Activated CD4-positive, alpha-beta T cell treated with anti-CD3 and anti-CD28 coated beads, Interleukin-2, amount 50 U/mL, for 1 hour (primary cell): ENCODE data around the gene EHMT1.
"Not testable (repeated sequence)": the region's sequence is repeated elsewhere in the genome, so short reads cannot be mapped to it uniquely, and the experiment has no call there.

Experiments
- DNase-seq: peaks from one replicate; pipeline ENCODE4 v3.0.0-alpha.2; 2020

Gene EHMT1

DNA sequence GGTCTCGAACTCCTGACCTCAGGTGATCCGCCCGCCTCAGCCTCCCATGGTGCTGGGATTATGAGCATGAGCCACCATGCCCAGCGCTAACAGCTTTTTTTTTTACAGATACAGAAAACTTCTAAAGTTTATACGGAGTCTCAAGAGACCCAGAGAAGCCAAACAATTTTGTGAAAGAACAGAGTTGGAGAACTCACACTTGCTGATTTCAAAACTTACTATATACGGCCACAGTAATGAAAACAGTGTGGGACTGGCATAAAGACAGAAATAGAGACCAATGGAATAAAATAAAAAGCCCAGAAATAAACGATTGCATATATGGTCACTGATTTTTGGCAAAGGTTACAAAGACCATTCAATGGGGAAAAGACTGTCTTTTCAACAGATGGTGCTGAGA, 173.1 kb downstream of the EHMT1 start:
- no peak for DNase-seq

DNA sequence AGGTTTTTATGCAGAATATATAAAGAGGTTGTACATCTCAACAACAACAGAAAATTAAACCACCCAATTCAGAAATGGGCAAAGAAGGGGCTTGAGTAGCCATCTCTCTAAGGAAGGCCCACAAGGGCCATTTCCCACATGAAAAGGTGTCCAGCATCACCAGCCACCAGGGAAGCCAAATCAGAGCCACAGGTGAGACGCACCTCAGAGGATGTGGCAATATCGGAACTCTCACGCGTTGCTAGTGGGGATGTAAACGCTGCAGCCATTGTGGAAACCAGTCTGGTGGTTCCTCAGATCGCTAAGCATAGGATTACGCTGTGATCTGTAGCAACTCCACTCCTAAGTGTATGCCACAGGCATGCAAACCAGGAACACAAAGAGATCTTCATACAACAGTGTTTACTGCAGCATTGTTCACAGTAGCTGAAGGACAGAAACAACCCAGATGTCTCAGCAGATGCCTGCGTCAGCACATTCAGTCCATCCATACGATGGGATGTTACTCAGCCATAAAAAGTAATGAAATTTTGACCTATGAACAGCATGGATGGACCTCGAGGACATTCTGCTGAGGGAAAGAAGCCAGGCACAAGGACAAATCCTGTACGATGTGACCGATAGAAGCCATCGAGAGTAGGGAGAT, 174.5 kb downstream of the EHMT1 start:
- DNase-seq: no peak

DNA sequence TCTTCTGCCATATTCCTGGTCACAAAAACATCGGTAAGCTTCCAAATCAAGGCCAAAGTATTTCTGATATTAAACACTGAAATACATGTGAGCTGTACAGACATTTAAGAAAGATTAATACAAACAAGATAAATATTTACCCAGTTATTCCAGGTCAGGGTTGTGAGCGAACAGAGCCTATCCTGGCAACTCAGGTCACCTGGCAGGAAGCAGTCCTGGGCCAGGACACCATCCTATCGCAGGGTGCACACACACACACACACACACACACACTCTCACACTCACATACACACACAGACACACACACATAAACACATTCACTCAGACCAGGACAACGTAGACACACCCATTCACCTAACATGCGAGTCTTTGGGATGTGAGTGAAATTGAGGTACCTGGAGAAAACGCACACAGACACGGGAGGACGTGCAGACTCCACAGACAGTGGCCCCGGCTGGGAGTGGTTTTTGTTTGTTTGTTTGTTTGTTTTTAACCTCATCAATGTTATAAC, 176.4 kb downstream of the EHMT1 start:
- no peak for DNase-seq

GRCh38 chr9:137797206-137798120, 178.7 kb downstream of the EHMT1 start:
- no peak for DNase-seq

DNA sequence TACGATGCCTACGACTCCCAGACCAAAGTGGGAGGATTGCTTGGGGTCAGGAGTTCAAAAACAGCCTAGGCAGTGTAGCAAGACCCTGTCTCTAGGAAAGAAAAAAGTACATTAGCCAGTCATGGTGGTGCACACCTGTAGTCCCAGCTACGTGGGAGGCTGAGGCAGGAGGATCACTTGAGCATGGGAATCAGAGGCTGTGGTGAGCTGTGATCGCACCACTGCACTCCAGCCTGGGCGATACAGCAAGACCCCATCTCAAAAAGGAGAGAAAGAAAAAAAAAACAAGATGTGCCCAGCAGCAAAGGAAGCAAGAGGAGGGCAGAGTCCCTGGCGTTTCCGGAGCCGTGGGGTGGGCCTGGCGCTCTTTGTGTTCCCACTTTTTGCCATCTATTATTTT, 179.3 kb downstream of the EHMT1 start:
- no peak for DNase-seq

DNA sequence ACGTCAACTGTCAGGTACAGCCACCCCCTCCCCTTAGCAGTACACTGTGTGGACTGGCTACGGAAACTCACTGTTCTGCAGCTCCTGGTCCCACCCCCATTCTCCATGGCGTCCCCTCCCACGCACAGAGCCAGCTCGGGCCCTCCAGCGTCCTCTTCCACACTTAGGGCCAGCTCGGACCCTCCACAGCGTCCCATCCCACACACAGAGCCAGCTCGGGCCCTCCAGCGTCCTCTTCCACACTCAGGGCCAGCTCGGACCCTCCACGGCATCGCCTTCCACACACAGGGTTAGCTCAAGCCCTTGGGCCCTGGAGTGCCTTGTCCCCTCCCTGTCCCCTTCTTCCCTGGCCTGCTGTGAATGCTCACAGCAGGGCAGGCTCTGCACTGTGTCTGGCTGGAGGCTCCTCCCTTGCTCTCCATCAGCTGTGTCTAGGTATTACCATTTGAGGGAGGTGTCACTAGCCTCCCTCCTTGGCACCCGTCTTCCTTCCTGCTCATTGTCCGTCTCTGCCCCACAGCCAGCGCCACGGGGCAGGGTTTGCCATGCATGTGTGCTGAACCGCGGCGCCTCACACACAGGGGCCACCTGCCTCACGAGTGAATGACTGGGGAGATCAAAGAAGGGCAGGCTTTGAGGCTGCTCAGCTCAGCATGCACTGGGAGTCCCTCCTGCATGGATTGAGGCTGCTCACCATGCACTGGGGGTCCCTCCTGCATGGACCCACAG, 180.3 kb downstream of the EHMT1 start:
- no peak for DNase-seq

DNA sequence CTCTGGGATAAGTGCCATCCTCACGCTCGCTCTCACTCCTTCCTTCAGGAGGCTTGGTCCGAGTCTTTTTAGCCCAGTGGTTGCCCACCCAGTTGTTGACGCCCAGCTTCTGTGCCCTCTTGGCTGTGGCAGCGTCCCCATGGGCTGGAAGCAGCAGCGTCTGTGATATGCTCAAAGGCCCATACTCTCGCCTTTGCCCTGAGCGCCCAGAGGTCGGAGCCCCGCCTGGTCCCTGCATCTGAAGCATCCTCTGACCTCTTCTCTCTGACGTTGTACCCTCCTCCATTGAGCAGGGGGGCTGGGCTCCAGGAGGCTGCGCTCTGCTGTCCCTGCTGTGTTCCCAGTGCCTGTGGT, 180.8 kb downstream of the EHMT1 start:
- no peak for DNase-seq

DNA sequence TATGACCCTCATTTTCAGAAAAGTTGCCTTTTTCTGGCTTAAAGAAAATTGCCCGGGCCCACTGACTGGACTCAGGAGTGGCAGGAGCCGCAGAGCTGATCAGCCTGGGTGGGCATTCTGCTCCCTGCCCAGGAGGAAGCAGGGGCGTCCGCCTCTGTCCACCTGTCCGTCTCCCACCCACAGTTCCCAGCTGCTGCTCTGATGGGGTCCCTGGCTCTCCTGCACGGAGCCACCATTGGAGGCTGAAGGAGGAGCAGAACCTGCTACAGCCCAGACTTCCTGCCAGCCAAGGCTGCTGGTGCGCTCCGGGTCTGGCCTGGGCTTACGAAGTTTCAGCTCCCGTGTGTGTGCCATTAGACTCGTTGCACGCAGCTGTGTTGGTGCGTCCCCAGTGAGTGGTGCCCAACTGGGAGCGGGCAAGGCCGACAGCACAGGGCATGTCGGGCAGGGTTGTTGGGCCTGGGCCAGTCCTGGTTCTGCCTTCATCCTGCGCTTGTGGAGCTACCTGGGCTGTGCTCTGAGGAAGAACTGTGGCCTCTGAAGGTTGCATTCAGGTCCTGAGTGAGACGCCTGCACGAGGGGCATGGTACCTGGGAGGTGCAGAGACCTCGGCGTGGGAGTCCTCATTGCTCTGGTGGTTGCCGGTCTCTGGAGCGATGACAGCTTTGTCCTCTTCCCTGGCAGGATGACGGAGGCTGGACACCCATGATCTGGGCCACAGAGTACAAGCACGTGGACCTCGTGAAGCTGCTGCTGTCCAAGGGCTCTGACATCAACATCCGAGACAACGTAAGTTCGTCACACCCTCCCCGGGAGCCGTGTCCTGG, 181.6 kb downstream of the EHMT1 start:
- DNase-seq: no peak

GRCh38 chr9:137801023-137801319, 182.2 kb downstream of the EHMT1 start:
- no peak for DNase-seq

DNA sequence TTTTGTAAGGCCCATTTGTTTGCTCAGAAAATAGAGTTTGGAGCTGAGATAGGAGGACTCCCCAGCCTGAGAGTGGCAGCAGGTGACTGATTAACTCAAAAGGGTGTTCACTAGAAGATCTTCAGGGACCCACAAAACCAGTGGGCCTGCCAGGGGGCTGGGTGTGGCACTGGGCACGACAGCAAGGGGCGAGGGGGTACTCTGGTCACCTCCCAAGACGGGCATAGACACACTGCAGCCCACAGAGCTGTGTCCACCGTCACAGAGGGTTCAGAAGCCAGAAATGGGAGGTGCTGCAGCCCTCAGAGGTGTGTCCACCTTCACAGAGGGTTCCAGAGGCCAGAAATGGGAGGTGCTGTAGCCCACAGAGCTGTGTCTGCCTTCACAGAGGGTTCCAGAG, 183.2 kb downstream of the EHMT1 start:
- no peak for DNase-seq

- DNase-seq: no peak
Observed at GRCh38 chr9:137802521-137803243, 183.9 kb downstream of the EHMT1 start.

DNA sequence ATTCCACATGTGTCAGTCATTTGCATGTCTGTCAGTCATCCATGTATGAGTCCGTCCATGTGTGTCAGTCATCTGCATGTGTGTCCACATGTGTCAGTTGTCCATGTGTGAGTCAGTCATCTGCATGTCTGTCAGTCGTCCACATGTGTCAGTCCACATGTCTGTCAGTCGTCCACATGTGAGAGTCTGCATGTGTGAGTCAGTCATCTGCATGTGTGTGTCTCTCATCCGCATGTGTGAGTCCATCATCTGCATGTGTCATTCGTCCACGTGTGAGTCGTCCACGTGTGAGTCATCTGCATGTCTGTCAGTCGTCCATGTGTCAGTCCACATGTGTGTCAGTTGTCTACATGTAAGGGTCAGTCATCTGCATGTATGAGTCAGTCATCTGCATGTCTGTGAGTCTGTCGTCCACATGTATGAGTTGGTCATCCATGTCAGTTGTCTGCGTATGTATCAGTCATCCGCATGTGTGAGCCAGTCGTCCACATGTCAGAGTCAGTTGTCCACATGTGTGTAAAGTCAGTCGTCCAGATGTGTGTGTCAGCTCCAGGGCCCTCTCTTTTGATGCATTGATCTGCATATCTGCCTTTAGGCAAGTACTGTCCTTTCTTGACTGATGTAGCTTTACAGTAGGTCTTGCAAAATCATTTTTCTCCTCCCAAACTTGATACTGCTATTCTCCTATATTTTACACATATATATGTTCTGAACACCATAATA, 186.3 kb downstream of the EHMT1 start:
- DNase-seq: no peak

DNA sequence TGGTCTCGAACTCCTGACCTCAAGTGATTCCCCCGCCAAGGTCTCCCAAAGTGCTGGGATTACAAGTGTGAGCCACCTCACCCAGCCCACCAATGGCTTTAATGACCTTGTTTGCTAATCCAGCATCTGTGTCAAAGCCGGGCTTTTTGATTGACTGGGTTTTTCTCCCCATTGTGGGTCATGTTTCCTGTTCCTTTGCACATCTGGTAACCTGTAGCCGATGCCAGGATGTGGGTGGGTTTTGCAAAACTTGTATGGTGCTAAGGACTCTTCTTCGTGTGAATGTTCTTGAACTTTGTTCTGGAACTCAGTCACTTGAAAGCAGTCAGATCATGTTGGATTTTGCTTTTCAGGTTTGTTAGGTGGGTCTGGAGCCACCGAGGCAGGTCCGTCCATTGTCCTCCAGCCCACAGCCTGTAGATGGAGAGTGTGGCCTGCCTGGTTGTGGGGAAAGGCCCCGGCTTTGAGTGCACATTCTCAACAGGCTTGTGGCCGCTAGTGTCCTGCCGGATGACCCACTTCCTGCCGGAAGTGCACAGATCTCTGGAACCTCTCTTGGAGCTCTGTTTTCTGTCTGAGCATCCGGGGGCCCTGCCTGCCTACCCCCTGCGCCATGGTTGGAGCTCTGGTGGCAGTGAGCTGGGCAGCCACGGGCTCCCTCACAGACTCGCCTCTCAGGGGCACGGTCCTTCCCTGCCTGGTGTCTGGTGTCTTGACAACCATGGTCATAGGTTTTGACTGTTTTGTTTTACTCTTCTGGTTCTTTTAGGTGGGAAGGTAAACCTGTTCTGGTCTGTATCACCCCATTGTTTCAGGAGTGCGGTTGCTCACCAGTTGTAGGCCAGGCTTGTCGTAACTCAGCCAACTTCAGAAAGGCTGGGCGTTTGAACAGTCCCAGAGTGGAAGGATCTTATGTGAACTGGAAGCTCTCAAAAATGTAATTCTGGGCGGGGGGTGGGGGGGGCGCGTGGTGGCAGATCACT, 189.2 kb downstream of the EHMT1 start:
- no peak for DNase-seq

- DNase-seq: no peak
Observed at GRCh38 chr9:137809040-137809576, 190.3 kb downstream of the EHMT1 start.

DNA sequence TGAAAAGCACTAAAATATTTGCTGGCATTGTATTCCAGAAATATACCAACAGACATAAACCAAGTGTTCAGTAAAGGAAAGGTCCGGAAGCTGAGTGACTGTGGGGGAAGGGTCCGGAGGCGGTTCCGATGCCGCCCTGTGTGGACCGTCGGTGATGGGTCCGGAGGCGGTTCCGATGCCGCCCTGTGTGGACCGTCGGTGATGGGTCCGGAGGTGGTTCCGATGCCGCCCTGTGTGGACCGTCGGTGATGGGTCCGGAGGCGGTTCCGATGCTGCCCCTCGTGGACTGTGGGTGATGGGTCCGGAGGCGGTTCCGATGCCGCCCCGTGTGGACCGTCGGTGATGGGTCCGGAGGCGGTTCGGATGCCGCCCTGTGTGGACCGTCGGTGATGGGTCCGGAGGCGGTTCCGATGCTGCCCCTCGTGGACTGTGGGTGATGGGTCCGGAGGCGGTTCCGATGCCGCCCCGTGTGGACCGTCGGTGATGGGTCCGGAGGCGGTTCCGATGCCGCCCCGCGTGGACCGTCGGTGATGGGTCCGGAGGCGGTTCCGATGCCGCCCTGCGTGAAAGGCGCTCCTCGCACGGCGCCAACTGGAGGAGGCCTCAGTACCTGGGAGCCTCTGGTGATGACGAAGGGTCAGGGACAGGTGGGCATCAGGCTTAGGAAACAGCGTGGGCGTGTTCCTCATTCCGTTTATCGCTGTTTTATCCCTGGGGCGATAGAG, 191.1 kb downstream of the EHMT1 start:
- not testable (repeated sequence) for DNase-seq

DNA sequence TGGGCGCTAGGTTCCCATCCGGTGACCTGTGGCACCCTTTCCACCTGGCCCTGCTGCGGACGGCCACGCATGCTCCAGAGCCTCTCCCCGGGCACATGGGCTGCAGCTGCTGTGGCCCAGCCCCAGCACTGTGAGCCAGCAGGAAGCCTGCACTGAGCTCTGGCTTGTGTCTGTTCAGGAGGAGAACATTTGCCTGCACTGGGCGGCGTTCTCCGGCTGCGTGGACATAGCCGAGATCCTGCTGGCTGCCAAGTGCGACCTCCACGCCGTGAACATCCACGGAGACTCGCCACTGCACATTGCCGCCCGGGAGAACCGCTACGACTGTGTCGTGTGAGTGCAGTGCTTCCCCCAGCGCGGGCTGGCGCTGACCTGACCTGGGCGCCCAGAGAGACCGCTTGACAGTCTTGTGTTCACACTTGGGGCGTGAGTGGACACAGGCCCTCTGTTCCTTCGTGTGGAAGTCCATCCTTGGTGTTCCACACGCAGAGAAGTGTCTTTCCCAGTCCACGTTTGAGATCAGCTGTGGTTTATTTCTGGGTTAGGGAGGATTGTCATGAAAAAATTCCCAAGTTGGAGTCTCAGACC, 192.6 kb downstream of the EHMT1 start:
- DNase-seq: no peak

DNA sequence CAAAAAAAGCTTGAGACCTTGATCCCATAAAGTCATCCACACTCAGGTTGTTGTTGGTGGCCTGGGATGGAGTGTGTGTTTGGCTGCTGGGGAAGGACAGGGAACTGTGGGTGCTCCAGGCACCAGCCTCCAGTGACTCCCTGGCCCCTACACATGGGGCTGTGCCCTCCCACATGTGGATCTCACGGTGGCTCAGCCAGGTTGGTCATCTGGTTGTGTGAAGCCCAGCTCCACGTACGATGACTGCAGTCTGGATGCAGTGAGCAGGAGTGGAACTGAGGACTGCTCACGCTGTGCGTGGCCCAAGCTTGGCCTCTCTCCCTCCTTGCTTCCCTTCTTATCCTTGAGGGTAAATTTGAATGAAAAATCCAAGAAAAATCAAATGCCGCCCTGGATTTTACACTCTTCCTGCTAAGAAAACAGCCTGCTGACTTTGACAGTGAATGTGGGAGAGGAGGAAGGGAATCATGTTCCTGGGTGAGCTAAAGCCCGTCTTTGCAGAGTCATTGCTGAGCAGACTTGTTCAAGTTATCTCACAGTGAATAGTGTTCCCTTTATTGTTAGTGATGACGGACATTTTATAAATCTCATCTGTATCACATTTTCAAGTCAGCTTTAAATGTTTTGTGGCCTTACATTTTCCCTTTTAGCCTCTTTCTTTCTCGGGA, 193.7 kb downstream of the EHMT1 start:
- DNase-seq: no peak

DNA sequence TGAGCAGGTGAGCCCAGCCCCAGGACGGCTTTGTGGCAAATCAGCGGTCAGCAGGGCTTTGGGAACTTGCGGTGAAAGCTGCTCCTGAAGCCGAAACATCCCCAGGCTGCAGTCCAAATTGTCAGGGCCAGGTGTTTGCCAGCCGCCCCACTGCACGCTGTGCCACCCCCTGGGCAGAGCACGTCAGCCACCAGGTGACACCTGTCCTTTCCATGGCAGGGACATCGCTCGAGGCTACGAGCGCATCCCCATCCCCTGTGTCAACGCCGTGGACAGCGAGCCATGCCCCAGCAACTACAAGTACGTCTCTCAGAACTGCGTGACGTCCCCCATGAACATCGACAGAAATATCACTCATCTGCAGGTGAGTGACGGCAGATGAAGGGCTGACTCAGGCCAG, 194.4 kb downstream of the EHMT1 start:
- no peak for DNase-seq
